G401.6 (cell line): ENCODE data around the gene KCNJ3.
"Not testable (repeated sequence)": the region's sequence is repeated elsewhere in the genome, so short reads cannot be mapped to it uniquely, and the experiment has no call there.

Experiments used
- FAIRE-seq: peaks from 2 replicates; lab custom pipeline; 2012; peaks lifted over from hg19 to GRCh38; lab: Jason Lieb, UNC

The KCNJ3 gene

GRCh38 chr2:154849482-154849881 lies 151.0 kb downstream of the KCNJ3 start:
- FAIRE-seq, result no peak

GRCh38 chr2:154850532-154850931 lies 152.0 kb downstream of the KCNJ3 start:
- no peak for FAIRE-seq

GRCh38 chr2:154855138-154855537 lies 156.6 kb downstream of the KCNJ3 start:
- no peak for FAIRE-seq

GRCh38 chr2:154867151-154867550 lies 168.7 kb downstream of the KCNJ3 start:
- not testable (repeated sequence) for FAIRE-seq

- FAIRE-seq, result no peak
Observed at GRCh38 chr2:154875999-154876398, 177.5 kb downstream of the KCNJ3 start.

GRCh38 chr2:154882725-154883124 lies 184.2 kb downstream of the KCNJ3 start:
- no peak for FAIRE-seq

GRCh38 chr2:154886316-154886715 lies 187.8 kb downstream of the KCNJ3 start:
- no peak for FAIRE-seq

GRCh38 chr2:154898269-154898668 lies 199.8 kb downstream of the KCNJ3 start:
- FAIRE-seq, result no peak

- no peak for FAIRE-seq
Observed at GRCh38 chr2:154901063-154901462, 202.6 kb downstream of the KCNJ3 start.
